ENCODE measurements around the gene TRMT2A. TPM values are rescaled to one million over a fixed set of nuclear protein-coding genes. Genes with fewer than 3 reads are reported as not detected.

The TRMT2A gene
- total RNA-seq, 2 experiments from 2014 or later = 98.1 to 140 TPM

DNA sequence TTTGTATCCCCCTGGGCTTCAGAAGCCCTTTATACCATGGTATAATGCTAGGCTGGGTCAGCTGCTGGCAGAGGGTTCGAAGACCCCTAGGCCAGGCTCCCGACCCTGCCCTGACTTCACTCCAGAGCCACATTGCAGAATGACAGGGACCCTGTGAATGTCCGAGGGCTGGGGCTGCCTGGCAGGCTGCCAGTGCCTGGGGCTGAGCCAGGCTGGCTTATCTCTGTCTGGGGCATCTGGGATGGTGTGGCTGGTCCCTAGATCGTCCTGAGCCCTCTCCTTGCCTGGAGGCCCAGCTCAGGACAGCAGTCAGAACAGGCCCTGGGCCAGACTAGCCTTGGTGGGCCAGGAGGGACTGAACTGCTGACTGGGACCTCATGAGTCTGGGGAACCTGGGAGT is 18.2 kb upstream of the TRMT2A start:
- no peak overlapping the region for H3K27ac Mint-ChIP-seq
- no peaks in the 10 kb centered on the region for H3K9me3 Mint-ChIP-seq (ENCODE audit: low read depth)
- H3K4me1 Mint-ChIP-seq = peaks cover 17% of the 10 kb centered on the region
- CTCF ChIA-PET = no interaction called here
- H3K27me3 Mint-ChIP-seq = no peaks in the 10 kb centered on the region
- H3K36me3 Mint-ChIP-seq = no peaks in the 10 kb centered on the region
- no peak overlapping the region for H3K4me3 Mint-ChIP-seq
- ATAC-seq (no peak), DNase-seq (no peak)

DNA sequence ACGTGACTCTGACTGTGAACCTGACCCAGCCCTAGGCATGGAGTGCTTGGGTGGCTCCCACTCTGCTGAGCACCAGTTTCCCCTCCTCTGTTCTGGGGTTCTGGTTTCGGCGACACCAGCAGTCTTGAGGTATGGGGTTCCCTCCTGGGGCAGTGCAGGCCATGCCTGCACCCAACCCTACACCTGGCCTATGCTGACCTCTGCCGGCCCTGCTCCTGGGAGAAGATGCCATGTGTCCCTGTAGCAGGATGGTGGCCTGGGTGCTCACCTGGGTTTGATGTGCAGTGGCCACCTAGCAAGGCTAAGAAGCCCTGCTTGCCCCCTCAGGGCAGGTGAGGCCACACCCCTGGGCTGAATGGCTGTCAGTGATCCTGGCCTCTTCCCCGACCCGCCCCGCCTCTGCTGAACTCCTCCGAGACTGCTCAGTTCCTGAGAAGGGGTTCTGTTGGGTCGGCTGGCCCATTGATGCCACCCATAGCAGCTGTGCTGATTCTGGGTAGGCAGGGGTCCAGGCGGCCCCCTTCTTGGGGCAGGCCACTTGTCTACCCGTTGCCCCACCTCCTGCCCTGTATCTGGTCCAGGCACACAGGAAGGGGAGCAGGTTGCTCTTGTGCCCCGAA is 17.0 kb upstream of the TRMT2A start:
- ATAC-seq (no peak), DNase-seq (no peak)
- no peaks in the 10 kb centered on the region for H3K36me3 Mint-ChIP-seq
- CTCF ChIA-PET = no interaction called here
- H3K4me3 Mint-ChIP-seq = no peak overlapping the region
- no peak overlapping the region for H3K27ac Mint-ChIP-seq
- no peaks in the 10 kb centered on the region for H3K9me3 Mint-ChIP-seq (ENCODE audit: low read depth)
- no peaks in the 10 kb centered on the region for H3K27me3 Mint-ChIP-seq
- H3K4me1 Mint-ChIP-seq = peaks cover 24% of the 10 kb centered on the region

DNA sequence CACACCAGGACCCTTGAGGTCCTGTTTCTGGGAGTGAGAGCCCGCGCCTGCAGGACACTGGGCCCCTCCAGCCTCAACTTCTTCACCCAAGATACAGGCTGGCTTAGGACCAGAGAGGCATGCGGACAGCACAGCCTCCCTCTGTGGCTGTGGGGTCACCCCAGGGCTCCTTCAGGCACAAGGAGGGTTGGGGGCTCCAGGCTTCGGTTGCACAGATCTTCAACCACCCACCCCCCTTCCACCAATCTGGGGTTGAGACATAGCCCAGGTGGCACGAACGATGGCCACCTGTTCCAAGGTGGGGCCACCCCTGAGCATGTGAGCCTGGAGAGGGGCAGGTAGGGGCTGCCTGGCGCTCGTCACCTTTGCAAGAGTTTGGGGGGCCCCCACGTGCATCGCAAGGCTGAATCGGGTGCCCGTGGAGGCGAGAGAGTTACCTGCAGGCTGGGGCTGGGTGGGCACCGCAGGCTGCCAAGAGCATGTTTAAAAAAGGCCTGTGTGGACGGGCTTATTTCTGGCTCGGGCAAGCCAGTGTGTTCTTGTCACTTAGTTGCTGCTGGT is 15.7 kb upstream of the TRMT2A start:
- no peak for ATAC-seq
- no peaks in the 10 kb centered on the region for H3K36me3 Mint-ChIP-seq
- no peaks in the 10 kb centered on the region for H3K27me3 Mint-ChIP-seq
- peaks cover 24% of the 10 kb centered on the region for H3K4me1 Mint-ChIP-seq
- H3K27ac Mint-ChIP-seq = no peak overlapping the region
- H3K4me3 Mint-ChIP-seq = peak overlapping the region; percentile 55
- no peak for DNase-seq
- CTCF ChIA-PET = no interaction called here
- H3K9me3 Mint-ChIP-seq (ENCODE audit: low read depth) = no peaks in the 10 kb centered on the region

DNA sequence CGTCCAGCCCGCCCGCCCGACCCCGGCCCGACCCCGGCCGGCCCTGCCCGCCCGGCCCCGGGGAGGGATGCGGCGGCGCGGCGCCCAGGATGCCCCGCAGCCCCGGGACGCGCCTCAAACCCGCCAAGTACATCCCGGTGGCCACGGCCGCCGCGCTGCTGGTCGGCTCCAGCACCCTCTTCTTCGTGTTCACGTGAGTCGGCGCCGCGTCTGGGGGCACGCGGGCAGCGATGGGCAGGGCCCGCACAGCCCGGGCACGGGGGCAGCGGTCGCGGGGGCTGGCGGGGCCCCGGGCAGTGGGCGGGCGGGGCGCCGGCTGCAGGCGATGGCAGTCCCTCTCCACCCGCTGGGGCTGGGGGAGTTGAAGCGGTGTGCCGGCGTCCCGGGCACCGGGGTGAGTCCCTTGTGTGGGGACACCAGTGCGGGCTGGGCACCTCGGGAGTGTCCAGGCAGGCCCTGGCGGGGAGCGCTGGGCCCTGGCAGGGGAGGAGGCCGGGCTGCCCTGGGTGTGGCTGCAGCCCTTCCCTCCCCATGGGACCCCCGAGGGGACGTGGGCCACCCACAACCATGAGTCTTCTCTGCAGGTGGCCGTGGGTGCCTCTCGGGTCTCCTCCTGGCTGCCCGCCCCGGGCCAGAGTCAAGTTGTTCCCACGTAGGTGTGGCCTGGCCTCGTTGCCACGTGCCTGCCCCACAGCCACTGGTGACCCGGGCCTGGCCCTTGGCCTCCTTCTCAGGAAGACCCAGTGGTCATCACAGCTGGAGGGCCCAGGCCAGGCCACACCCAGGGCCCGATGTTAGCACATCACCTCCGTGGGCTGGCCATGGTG is 15.0 kb upstream of the TRMT2A start:
- Mint-ChIP-seq H3K36me3 (peaks cover 5% of the 10 kb centered on the region), H3K27ac (no peak overlapping the region), H3K4me3 (peak overlapping the region; percentile 55), H3K9me3 (ENCODE audit: low read depth) (no peaks in the 10 kb centered on the region), H3K27me3 (no peaks in the 10 kb centered on the region), H3K4me1 (peaks cover 23% of the 10 kb centered on the region)
- ATAC-seq = peak; percentile 10
- no peak for DNase-seq
- CTCF ChIA-PET = no interaction called here

DNA sequence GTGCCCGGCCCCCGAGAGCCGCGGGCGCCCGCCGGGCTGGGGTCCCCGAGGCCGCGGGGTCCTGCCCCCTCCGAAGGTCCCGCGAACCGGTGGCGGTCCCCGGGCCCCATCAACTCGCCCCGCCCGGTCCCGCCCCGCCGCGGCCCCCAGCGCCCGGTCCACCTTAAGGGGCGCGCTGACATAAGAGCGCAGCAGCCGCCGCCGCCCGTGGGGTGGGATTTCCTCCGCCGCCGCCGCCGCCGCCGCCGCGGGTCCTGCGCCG is 14.5 kb upstream of the TRMT2A start, which contains the start of gene ZDHHC8:
TSS of gene ZDHHC8 (plus strand) at position 208 of the 262 bp plus-strand sequence. CDS start 144 bp downstream, outside the sequence.
- CTCF ChIA-PET = interaction anchor here (1.2 to 3.9 kb wide), 2 partner anchors 36 to 161 kb away, joined by 3 to 28 read pairs; no protein-coding TSS in a partner anchor
- H3K27ac Mint-ChIP-seq = no peak within 1 kb of the TSS

DNA sequence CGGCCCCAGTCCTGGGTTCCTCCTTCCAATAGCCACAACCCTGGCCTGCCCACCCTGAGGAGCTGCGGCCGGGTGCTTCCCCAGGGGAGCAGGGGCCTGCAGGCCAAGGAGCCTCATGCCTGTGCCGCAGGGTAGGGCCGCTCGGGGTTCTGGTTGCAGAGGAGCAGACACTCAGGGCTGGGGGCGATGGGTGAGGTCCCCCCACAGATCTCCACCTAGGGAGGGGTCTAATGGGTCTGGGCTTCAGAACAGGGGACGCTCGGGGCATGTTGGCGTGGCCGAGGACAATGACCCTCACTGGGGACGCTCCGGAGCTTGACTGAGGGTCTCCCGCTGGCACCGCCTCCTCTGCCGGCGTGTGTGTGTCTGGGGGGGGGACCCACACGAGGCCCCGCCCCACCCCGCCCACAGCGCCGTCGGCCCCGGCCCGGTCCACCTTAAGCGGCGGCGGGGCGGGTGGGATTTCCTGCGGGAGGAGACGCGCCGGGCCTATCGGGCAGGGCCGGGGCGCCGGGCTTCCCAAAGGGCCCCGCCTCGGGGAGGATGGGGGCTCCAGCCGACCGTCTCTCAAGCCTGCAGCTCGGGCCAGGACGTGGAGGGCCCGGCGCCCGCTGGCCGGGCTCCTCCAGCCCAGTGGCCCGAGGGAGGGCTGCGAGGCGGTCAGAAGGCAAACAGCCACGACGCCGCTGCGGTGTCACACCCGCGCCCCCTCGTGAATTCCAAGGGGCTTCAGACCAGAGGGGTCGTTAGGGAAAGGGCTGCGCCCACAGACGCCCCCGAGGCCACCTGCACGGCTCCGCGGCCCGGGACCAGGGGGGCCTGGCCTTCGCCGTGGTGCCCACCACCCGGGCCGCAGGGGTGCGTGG is 13.9 kb upstream of the TRMT2A start:
- Mint-ChIP-seq H3K27ac (no peak overlapping the region), H3K4me3 (no peak overlapping the region), H3K9me3 (ENCODE audit: low read depth) (no peaks in the 10 kb centered on the region), H3K4me1 (peaks cover 21% of the 10 kb centered on the region), H3K36me3 (peaks cover 10% of the 10 kb centered on the region), H3K27me3 (no peaks in the 10 kb centered on the region)
- CTCF ChIA-PET = interaction anchor here (0.9 to 3.9 kb wide), 4 partner anchors 35 to 167 kb away, joined by 3 to 28 read pairs (median 3); no protein-coding TSS in a partner anchor
- DNase-seq = peak; percentile 76
- ATAC-seq = peak; percentile 68

More for the DNA sequence above, 14.5 kb upstream of the TRMT2A start, which contains the start of gene ZDHHC8:
- peak; percentile 68 for ATAC-seq
- H3K27me3 Mint-ChIP-seq = no peaks in the 10 kb centered on the region
- H3K9me3 Mint-ChIP-seq (ENCODE audit: low read depth) = no peaks in the 10 kb centered on the region
- peaks cover 23% of the 10 kb centered on the region for H3K4me1 Mint-ChIP-seq
- H3K4me3 Mint-ChIP-seq = peak within 1 kb of the TSS; percentile 55
- peaks cover 7% of the 10 kb centered on the region for H3K36me3 Mint-ChIP-seq
- no peak for DNase-seq

DNA sequence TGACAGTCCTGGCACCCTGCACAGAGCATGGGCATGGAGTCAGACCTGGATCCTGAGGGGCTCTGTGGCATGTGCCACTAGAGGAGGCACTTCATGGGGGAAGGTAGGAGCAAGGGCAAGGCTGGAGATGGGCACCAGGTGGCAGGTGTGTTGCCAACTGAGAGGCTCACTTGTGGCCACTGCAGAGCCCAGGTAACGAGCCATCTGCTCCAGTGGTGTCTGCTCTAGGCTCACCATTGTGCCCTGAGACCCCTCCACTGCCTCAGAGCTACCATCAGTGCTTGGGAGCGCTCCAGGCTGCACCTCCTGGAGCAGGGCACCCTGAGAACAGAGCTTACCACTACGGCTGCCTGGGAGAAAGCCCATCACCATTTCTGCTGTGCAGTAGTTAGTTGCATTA is 13.3 kb upstream of the TRMT2A start:
- peak overlapping the region; percentile 19 for H3K4me3 Mint-ChIP-seq
- H3K9me3 Mint-ChIP-seq (ENCODE audit: low read depth) = no peaks in the 10 kb centered on the region

DNA sequence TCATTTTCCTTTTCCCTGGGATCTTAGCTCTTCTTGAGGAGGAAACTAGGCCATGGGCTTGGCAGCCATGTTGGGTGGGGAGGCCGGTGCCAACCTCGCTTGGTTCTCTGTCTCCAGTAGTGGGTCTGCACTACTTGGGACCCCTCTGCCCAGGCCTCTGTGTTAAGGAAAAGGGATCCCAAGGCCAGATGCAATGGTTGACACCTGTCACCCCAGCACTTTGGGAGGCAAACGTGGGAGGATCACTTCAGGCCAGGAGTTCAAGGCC is 12.7 kb upstream of the TRMT2A start:
- Mint-ChIP-seq H3K36me3 (peaks cover 15% of the 10 kb centered on the region), H3K27ac (peak overlapping the region; percentile 3), H3K9me3 (ENCODE audit: low read depth) (no peaks in the 10 kb centered on the region), H3K4me3 (no peak overlapping the region), H3K27me3 (no peaks in the 10 kb centered on the region), H3K4me1 (peaks cover 21% of the 10 kb centered on the region)
- CTCF ChIA-PET = interaction anchor here (0.6 to 3.9 kb wide), 15 partner anchors 9 to 176 kb away, joined by 3 to 28 read pairs (median 5); partner anchors contain the start of genes TANGO2 and TRMT2A
- no peak for DNase-seq
- ATAC-seq = no peak

More for the DNA sequence above, 13.3 kb upstream of the TRMT2A start:
- no peak for ATAC-seq
- CTCF ChIA-PET = interaction anchor here (0.9 to 3.9 kb wide), 8 partner anchors 8 to 176 kb away, joined by 3 to 28 read pairs (median 4); no protein-coding TSS in a partner anchor
- H3K36me3 Mint-ChIP-seq = peaks cover 15% of the 10 kb centered on the region
- H3K27me3 Mint-ChIP-seq = no peaks in the 10 kb centered on the region
- DNase-seq = no peak
- H3K27ac Mint-ChIP-seq = no peak overlapping the region
- peaks cover 21% of the 10 kb centered on the region for H3K4me1 Mint-ChIP-seq

DNA sequence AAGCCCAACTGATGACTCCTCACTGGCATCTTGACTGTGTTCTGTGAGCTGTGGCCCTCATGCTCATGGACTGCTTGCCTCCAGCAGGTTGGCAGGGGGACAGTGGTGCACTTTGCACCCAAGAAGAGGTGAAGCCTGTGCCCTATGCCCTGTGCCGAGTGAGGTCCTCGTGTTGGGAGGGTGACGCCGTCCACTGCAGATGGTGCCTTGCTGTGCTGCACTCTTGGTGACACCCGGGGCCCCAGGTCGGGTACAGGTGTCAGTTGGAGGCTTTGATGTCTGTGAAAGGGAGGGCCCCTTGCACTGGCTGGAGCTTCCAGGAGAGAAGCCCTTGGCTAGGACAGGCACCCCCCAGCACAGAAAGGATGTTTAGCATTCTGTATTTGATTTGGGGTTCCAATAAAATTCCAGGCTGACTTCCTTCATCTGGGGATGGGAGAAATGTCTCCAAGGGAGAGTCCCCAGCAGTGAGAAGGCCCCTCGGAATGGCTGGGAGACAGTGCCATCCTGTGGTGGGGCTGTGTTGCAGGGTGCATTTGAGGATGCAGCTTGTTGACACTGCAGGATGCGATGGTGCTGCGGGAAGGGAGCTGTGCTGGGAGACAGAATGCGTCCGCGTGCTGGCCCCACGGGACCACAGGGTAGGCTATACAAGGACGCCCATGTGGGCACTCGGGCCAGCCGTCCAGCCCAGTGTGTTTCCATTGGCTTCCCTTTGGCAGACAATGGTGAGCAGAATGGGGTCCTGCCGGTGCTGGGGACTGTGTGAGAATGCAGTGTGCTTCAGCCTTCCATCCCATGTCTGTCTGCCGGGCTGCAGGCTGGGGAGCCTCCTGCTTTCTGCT is 12.1 kb upstream of the TRMT2A start:
- Mint-ChIP-seq H3K36me3 (peaks cover 15% of the 10 kb centered on the region), H3K27ac (peak overlapping the region; percentile 3), H3K4me1 (peaks cover 21% of the 10 kb centered on the region), H3K4me3 (peak overlapping the region; percentile 35), H3K27me3 (no peaks in the 10 kb centered on the region), H3K9me3 (ENCODE audit: low read depth) (no peaks in the 10 kb centered on the region)
- DNase-seq = peak; percentile 77
- ATAC-seq = peak; percentile 38
- CTCF ChIA-PET = interaction anchor here (0.6 to 3.9 kb wide), 18 partner anchors 9 to 175 kb away, joined by 3 to 28 read pairs (median 4); partner anchors contain the start of genes TANGO2 and TRMT2A

DNA sequence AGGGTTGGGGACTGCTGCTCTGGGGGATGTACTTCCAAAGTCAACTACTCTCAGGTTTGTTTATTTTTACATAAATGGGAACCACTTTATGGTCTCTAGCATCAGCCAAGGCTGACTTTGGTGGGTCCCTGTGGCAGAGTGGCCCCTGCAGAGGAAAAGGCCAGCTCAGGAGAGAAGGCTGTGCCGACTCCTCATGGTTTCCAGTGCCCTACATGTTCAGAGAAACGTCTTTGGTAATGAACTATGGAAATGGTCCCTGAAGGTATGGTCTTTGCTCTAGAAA is 11.5 kb upstream of the TRMT2A start:
- peaks cover 19% of the 10 kb centered on the region for H3K4me1 Mint-ChIP-seq
- peak overlapping the region; percentile 3 for H3K27ac Mint-ChIP-seq
- H3K9me3 Mint-ChIP-seq (ENCODE audit: low read depth) = no peaks in the 10 kb centered on the region
- ATAC-seq (no peak), DNase-seq (no peak)
- H3K36me3 Mint-ChIP-seq = peaks cover 15% of the 10 kb centered on the region
- no peaks in the 10 kb centered on the region for H3K27me3 Mint-ChIP-seq
- H3K4me3 Mint-ChIP-seq = no peak overlapping the region
- CTCF ChIA-PET = interaction anchor here (0.7 to 3.9 kb wide), 14 partner anchors 9 to 175 kb away, joined by 3 to 28 read pairs (median 5); partner anchors contain the start of genes TANGO2 and TRMT2A

DNA sequence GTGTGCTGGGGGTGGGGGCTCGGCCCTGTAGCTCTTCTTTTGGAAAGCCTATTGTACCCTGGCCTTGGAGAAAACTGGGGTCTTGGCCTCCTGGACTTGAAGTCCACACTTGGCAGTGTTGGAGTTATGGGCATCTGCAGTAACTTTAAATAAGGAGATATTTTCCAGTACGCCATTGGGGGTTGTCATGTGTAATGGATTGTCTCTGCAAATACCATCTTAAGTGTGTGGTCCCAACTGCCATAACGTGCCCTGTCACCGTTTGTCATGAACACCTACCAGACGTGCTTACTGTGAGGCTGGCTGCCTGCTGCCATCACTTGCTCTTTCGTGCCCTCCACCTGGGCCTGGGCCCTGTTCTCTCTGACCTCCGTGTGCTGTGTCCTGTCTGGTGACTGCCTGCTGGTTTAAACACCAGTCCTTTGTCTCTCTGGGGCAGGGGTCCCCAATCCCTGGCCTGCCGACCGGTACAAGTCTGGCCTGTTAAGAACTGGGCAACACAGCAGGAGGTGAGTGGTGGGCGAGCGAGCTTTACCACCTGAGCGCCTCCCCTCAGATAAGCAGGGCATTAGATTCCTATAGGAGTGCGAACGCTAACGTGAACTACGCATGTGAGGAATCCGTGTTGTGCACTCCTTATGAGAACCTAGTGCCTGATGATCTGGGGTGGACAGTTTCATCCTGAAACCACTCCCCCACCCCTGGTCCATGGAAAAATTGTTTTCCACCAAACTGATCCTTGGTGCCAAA is 11.0 kb upstream of the TRMT2A start:
- no peak overlapping the region for H3K4me3 Mint-ChIP-seq
- peaks cover 15% of the 10 kb centered on the region for H3K36me3 Mint-ChIP-seq
- CTCF ChIA-PET = interaction anchor here (0.9 to 3.9 kb wide), 6 partner anchors 8 to 157 kb away, joined by 3 to 28 read pairs (median 8); no protein-coding TSS in a partner anchor
- no peaks in the 10 kb centered on the region for H3K9me3 Mint-ChIP-seq (ENCODE audit: low read depth)
- H3K27me3 Mint-ChIP-seq = no peaks in the 10 kb centered on the region
- H3K27ac Mint-ChIP-seq = no peak overlapping the region
- ATAC-seq (no peak), DNase-seq (no peak)
- H3K4me1 Mint-ChIP-seq = peaks cover 15% of the 10 kb centered on the region

DNA sequence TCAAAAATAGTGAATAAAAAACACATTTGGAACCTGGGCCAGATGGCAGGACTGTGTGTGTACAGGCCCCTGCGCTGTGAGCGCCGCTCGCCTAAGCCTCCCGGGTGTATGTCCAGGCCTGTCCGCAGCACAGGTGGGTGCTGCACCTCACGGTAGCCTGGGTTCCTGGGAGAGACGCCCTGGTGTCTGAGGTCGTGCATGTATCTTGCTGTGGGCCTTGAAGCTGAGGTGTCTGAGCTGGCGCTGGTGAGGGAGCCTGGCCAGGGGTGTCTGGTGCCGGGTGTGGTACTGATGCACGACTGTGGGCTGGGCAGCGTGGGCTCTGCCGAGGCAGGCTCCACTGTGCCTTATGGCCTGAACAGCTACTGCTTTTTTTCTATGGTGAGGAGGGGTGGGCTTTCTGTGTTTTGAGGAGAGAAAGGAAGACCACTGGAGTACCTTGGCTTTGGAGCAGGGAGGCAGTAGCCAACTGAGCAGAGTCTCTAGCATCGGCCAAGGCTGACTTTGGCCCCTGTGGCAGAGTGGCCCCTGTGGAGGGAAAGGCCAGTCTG is 10.4 kb upstream of the TRMT2A start:
- CTCF ChIA-PET = no interaction called here
- H3K9me3 Mint-ChIP-seq (ENCODE audit: low read depth) = no peaks in the 10 kb centered on the region
- peaks cover 16% of the 10 kb centered on the region for H3K36me3 Mint-ChIP-seq
- no peak for ATAC-seq
- peaks cover 9% of the 10 kb centered on the region for H3K4me1 Mint-ChIP-seq
- no peak overlapping the region for H3K27ac Mint-ChIP-seq
- no peak for DNase-seq
- H3K27me3 Mint-ChIP-seq = no peaks in the 10 kb centered on the region
- no peak overlapping the region for H3K4me3 Mint-ChIP-seq

All from activated CD8-positive, alpha-beta memory T cell treated with anti-CD3 and anti-CD28 coated beads, Interleukin-2, amount 10 ng/mL, durations not matched to agents 7 days and 5 days (primary cell).